GM12878 (cell line): ENCODE data around the gene CHMP4A. TPM values are rescaled to one million over a fixed set of nuclear protein-coding genes. Genes with fewer than 3 reads are reported as not detected.

Source experiments
- ATAC-seq: fragments of 200-7000 bp; cut with Tn5 transposase; 3 replicates; pipeline ENCODE4 v1.9.1; 2020; ENCODE audit warnings: mild to moderate bottlenecking, moderate library complexity
- BruUV-seq: library from RNA; stranded (reverse); fragments of 400-500 nt; replicated peaks from 2 replicates; lab custom pipeline; 2021; lab: Mats Ljungman, UMichigan
- CTCF ChIA-PET: fragments of 300-600 bp; sonication (Branson Sonifier 250); formaldehyde crosslinking; extraction: SDS; loops from one replicate; lab custom pipeline; 2021; ENCODE audit warnings: inconsistent platforms; lab: Yijun Ruan, JAX
- POLR2A ChIA-PET: fragments of 350-600 bp; formaldehyde crosslinking; extraction: SDS; loops from one replicate; lab custom pipeline; 2021; ENCODE audit warnings: inconsistent platforms; lab: Charles Lee
- RAD21 ChIA-PET: fragments of 300-600 bp; sonication (Branson Sonifier 250); formaldehyde crosslinking; loops from one replicate; lab custom pipeline; 2023; ENCODE audit warnings: antibody characterized with exemption; ENCODE audit not compliant: unreplicated experiment; lab: Charles Lee
- SMC1A ChIA-PET: fragments of 300-600 bp; sonication (Branson Sonifier 250); formaldehyde crosslinking; loops from one replicate; lab custom pipeline; 2023; ENCODE audit not compliant: unreplicated experiment, uncharacterized antibody; lab: Charles Lee
- DNase-seq: peaks from one replicate; pipeline ENCODE4 v3.0.0-alpha.2; 2011; ENCODE audit warnings: low read depth, low spot score
- FAIRE-seq: peaks from 3 replicates; lab custom pipeline; 2011; peaks lifted over from hg19 to GRCh38; lab: Jason Lieb, UNC
- H2AFZ ChIP-seq: 2 replicates; pipeline ENCODE4 v1.6.0; 2011; ENCODE audit warnings: low read depth, low read length, control low read depth; ENCODE audit not compliant: control insufficient read depth
- H3K27ac ChIP-seq: 2 replicates; pipeline ENCODE4 v1.5.1; 2011; ENCODE audit warnings: control low read depth; ENCODE audit not compliant: control insufficient read depth, insufficient read depth
- H3K27me3 ChIP-seq, 2 experiments: replicated peaks in 1 of 2; 2 replicates each; pipeline versions ENCODE4 v1.6.0 to v1.6.1; 2011; ENCODE audit warnings: low read length in 1 of 2; ENCODE audit not compliant: control insufficient read depth in 2 of 2, insufficient read depth in 2 of 2
- H3K36me3 ChIP-seq, 2 experiments: 2 replicates each; pipeline ENCODE4 v1.5.1; 2011; ENCODE audit warnings: low read length in 1 of 2; ENCODE audit not compliant: control insufficient read depth in 2 of 2, insufficient read depth in 2 of 2
- H3K4me1 ChIP-seq: 2 replicates; pipeline ENCODE4 v1.6.1; 2011; ENCODE audit warnings: mild to moderate bottlenecking, low read length, moderate library complexity, mixed read lengths; ENCODE audit not compliant: control insufficient read depth, insufficient read depth
- H3K4me2 ChIP-seq: 2 replicates; pipeline ENCODE4 v1.6.0; 2011; ENCODE audit warnings: control low read depth; ENCODE audit not compliant: control insufficient read depth, insufficient read depth
- H3K4me3 ChIP-seq: fragments of 200-600 bp; sonication (generic); 2 replicates; pipeline ENCODE4 v1.5.1; 2016
- H3K79me2 ChIP-seq: 2 replicates; pipeline ENCODE4 v1.6.0; 2011; ENCODE audit warnings: low read length; ENCODE audit not compliant: control insufficient read depth, insufficient read depth
- H3K9ac ChIP-seq: 2 replicates; pipeline ENCODE4 v1.8.0; 2011; ENCODE audit warnings: low read length, control low read depth, mixed read lengths; ENCODE audit not compliant: control insufficient read depth, insufficient read depth
- H3K9me3 ChIP-seq: replicated peaks from 3 replicates; pipeline ENCODE4 v1.5.1; 2011; ENCODE audit warnings: mild to moderate bottlenecking, low read length; ENCODE audit not compliant: control insufficient read depth, insufficient read depth
- H4K20me1 ChIP-seq: 2 replicates; pipeline ENCODE4 v1.6.0; 2011; ENCODE audit not compliant: control insufficient read depth, insufficient read depth
- BMI1 ChIP-seq: fragments of 450-650 bp; IDR thresholded peaks from 2 replicates; pipeline ENCODE4 v1.6.1; 2016; ENCODE audit warnings: mild to moderate bottlenecking, moderate library complexity, borderline replicate concordance
- CEBPZ ChIP-seq: fragments of 150-350 bp; IDR thresholded peaks from 2 replicates; pipeline ENCODE4 v1.6.1; 2016; ENCODE audit warnings: low read depth, low read length
- FOXK2 ChIP-seq: fragments of 450-650 bp; IDR thresholded peaks from 2 replicates; pipeline ENCODE4 v1.6.1; 2017; ENCODE audit warnings: mild to moderate bottlenecking, moderate library complexity
- MXI1 ChIP-seq: fragments of 150-350 bp; IDR thresholded peaks from 2 replicates; pipeline ENCODE4 v1.6.1; 2011; ENCODE audit warnings: low read depth, mild to moderate bottlenecking, inconsistent platforms, low read length, improper control_type of control experiment
- POLR2A ChIP-seq: IDR thresholded peaks from 2 replicates; pipeline ENCODE4 v1.6.1; 2011; ENCODE audit warnings: low read depth, mild to moderate bottlenecking, low read length
- SREBF2 ChIP-seq: IDR thresholded peaks from 2 replicates; pipeline ENCODE4 v1.6.1; 2012; ENCODE audit warnings: mild to moderate bottlenecking, low read length
- ZNF24 ChIP-seq: fragments of 450-650 bp; IDR thresholded peaks from 2 replicates; pipeline ENCODE4 v1.6.1; 2017; ENCODE audit warnings: antibody characterized with exemption, mild to moderate bottlenecking
- ZNF384 ChIP-seq: IDR thresholded peaks from 2 replicates; pipeline ENCODE4 v1.6.1; 2012; ENCODE audit warnings: low read depth, mild to moderate bottlenecking, low read length, improper control_type of control experiment, borderline replicate concordance
- WGBS: methylation state at CpG from one replicate; pipeline ENCODE4 v1.1.6; 2016; ENCODE audit warnings: low lambda C conversion rate; ENCODE audit not compliant: insufficient replicate concordance, insufficient coverage; ENCODE audit errors: missing lambda C conversion rate; 5-methylcytosine and 5-hydroxymethylcytosine counted together
- in situ Hi-C: fragments of 300-500 bp; cut with MboI; formaldehyde crosslinking; loops from 9 replicates; pipeline ENCODE4 v1.14.3; 2018; ENCODE audit warnings: mixed read lengths
- intact Hi-C: fragments of 100-400 bp; cut with micrococcal nuclease; formaldehyde crosslinking; loops from one replicate; pipeline ENCODE4 v1.14.2; 2022; ENCODE audit not compliant: unreplicated experiment
- polyA plus RNA-seq, 11 experiments: library from polyadenylated mRNA; depleted of rRNA in 4 of 11; unstranded in 6 of 11; stranded (reverse) in 5 of 11; fragments of >200 nt; fragmentation: Nextera tagmentation in 4 of 11; fragmentation: Illumina TruSeq in 1 of 11; extraction: Ambion mirVana in 4 of 11; extraction: Trizol in 1 of 11; gene quantifications; 1 replicate in 1 of 11; 2 replicates in 10 of 11; pipeline versions ENCODE4 v1.2.1 to v1.2.3, GENCODE V29; 2011 to 2016; ENCODE audit warnings: inconsistent platforms in 2 of 11, missing spikeins in 2 of 11, low read depth in 1 of 11
- total RNA-seq, 4 experiments: library from RNA; depleted of rRNA in 3 of 4; stranded (reverse); fragments of >200 nt in 3 of 4; fragmentation: Illumina TruSeq in 1 of 4; extraction: Trizol in 1 of 4; gene quantifications; 2 replicates each; pipeline versions ENCODE4 v1.2.1 to v1.2.3, GENCODE V29; 2013 to 2021
- TF ChIP-seq, protein P1 (sequence below): fragments of 450-650 bp; IDR thresholded peaks from 2 replicates; pipeline ENCODE4 v1.6.1; 2014; ENCODE audit warnings: mild to moderate bottlenecking

Gene CHMP4A
- total and polyA plus RNA-seq, 10 of the 15 experiments (the other 5 are each of a cell fraction or from before 2014, with no cell fraction given) = 35.5 to 151 (median 84.7) TPM

- Histone ChIP-seq H3K9me3 (no peaks in the 10 kb centered on the region), H3K4me1 (0 out of 2 replicates have a peak, but pooled peaks cover 4% of the 10 kb centered on the region), H3K79me2 (peaks cover 20% of the 10 kb centered on the region), H3K27ac (no peak overlapping the region), H3K9ac (no peak overlapping the region), H3K4me2 (no peak overlapping the region), H4K20me1 (no peaks in the 10 kb centered on the region), H3K27me3 (no peaks in the 10 kb centered on the region), H2AFZ (no peak overlapping the region), H3K36me3 (peaks cover 17 to 44% of the 10 kb centered on the region in 2 experiments), H3K4me3 (no peak overlapping the region)
- ChIA-PET SMC1A (interaction anchor here (1.5 kb wide), 1 partner anchor 11 kb away, joined by 3 read pairs; no protein-coding TSS in a partner anchor), RAD21 (no interaction called here), CTCF (no interaction called here), POLR2A (no interaction called here)
- ATAC-seq (no peak), FAIRE-seq (no peak), DNase-seq (no peak)
- peak; percentile 33 for TF ChIP-seq POLR2A
- TF ChIP-seq BMI1 = no peak
- intact Hi-C loops (no loop called here), in situ Hi-C loops (no loop called here)
- BruUV-seq = no TSS peak
- WGBS = 96% methylated on average over 7 of the region's 7 CpGs
Measured at GRCh38 chr14:24185026-24185425, 28.3 kb downstream of the CHMP4A start.

- intact Hi-C loops = no loop called here
- H3K9ac ChIP-seq = no peak overlapping the region
Measured at GRCh38 chr14:24184104-24184970, 29.0 kb downstream of the CHMP4A start.

More at GRCh38 chr14:24184104-24184970, 29.0 kb downstream of the CHMP4A start:
- no peak for ATAC-seq
- no peak for DNase-seq
- FAIRE-seq = no peak
- TF ChIP-seq SREBF2 (no peak), MXI1 (no peak), ZNF384 (no peak), CEBPZ (no peak), FOXK2 (no peak), ZNF24 (no peak)
- TF ChIP-seq, protein P1, sequence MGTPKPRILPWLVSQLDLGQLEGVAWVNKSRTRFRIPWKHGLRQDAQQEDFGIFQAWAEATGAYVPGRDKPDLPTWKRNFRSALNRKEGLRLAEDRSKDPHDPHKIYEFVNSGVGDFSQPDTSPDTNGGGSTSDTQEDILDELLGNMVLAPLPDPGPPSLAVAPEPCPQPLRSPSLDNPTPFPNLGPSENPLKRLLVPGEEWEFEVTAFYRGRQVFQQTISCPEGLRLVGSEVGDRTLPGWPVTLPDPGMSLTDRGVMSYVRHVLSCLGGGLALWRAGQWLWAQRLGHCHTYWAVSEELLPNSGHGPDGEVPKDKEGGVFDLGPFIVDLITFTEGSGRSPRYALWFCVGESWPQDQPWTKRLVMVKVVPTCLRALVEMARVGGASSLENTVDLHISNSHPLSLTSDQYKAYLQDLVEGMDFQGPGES = no peak
- 92% methylated on average over 19 of the region's 19 CpGs for WGBS
- no peak overlapping the region for H2AFZ ChIP-seq
- ChIA-PET POLR2A (no interaction called here), RAD21 (no interaction called here), CTCF (no interaction called here), SMC1A (no interaction called here)
- H3K27ac ChIP-seq = no peak overlapping the region
- H3K79me2 ChIP-seq = peaks cover 20% of the 10 kb centered on the region
- 0 out of 2 replicates have a peak, but pooled peaks cover 4% of the 10 kb centered on the region for H3K4me1 ChIP-seq
- H3K9me3 ChIP-seq = no peaks in the 10 kb centered on the region
- no peaks in the 10 kb centered on the region for H3K27me3 ChIP-seq
- BruUV-seq = no TSS peak
- no peaks in the 10 kb centered on the region for H4K20me1 ChIP-seq
- no peak overlapping the region for H3K4me2 ChIP-seq
- in situ Hi-C loops = no loop called here
- H3K4me3 ChIP-seq = no peak overlapping the region
- H3K36me3 ChIP-seq = peaks cover 23 to 49% of the 10 kb centered on the region in 2 experiments
